SK-N-SH (cell line): ENCODE measurements around the gene SERPINB13.
"Not testable (repeated sequence)": the region's sequence is repeated elsewhere in the genome, so short reads cannot be mapped to it uniquely, and the experiment has no call there.

Source experiments
- FOXM1 ChIP-seq: IDR thresholded peaks from 2 replicates; pipeline ENCODE4 v1.4.0; 2012; ENCODE audit warnings: low read depth, mild to moderate bottlenecking
- TF ChIP-seq, protein P1 (sequence below): fragments of 200-600 bp; sonication (generic); IDR thresholded peaks from 2 replicates; pipeline ENCODE4 v1.6.1; 2017; ENCODE audit warnings: antibody characterized with exemption, mild to moderate bottlenecking, moderate library complexity

DNA sequence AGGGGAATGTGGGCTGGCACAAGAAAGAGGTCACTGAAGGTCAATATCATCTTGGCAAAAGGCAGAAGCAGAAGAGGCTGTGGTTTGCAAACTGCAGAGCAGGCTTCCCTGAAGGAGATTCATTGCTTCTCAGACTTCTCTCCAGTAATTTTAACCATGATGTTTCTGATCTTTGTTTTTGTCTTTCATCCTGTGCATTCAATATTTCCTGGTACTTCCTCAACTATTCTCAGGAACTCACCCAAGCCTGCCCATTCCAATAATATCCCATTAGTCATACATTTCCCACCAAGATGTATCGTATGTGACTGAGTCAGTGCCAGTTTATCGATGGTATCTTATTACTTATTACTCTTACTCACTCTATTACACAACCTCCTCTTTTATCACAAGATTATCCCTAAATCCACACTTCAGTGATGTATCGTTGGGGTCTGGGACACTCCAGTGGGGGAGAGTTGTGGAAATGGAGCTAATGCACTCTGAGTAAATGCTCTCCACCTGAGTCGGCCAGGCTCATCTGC, 54.1 kb downstream of the SERPINB13 start:
- TF ChIP-seq, protein P1, sequence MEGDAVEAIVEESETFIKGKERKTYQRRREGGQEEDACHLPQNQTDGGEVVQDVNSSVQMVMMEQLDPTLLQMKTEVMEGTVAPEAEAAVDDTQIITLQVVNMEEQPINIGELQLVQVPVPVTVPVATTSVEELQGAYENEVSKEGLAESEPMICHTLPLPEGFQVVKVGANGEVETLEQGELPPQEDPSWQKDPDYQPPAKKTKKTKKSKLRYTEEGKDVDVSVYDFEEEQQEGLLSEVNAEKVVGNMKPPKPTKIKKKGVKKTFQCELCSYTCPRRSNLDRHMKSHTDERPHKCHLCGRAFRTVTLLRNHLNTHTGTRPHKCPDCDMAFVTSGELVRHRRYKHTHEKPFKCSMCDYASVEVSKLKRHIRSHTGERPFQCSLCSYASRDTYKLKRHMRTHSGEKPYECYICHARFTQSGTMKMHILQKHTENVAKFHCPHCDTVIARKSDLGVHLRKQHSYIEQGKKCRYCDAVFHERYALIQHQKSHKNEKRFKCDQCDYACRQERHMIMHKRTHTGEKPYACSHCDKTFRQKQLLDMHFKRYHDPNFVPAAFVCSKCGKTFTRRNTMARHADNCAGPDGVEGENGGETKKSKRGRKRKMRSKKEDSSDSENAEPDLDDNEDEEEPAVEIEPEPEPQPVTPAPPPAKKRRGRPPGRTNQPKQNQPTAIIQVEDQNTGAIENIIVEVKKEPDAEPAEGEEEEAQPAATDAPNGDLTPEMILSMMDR = not testable (repeated sequence)
- not testable (repeated sequence) for TF ChIP-seq FOXM1
